Activated CD4-positive, alpha-beta memory T cell treated with anti-CD3 and anti-CD28 coated beads, Interleukin-2, amount 10 ng/mL, durations not matched to agents 7 days and 5 days (primary cell): ENCODE results near the gene ZNF691. TPM values are rescaled to one million over a fixed set of nuclear protein-coding genes. Genes with fewer than 3 reads are reported as not detected.

ENCODE experiments used
- total RNA-seq, 2 experiments: library from RNA; stranded (reverse); gene quantifications; one replicate each; pipeline ENCODE4 v1.2.3, GENCODE V29; 2021

ZNF691 gene
- total RNA-seq, 2 experiments from 2014 or later, result 10.4 to 12.6 TPM

Other genes starting within 250 kb of the ZNF691 start
- gene PPIH, start 188.2 kb upstream of the ZNF691 start, total RNA-seq, result 10 to 100 TPM; 71.3 to 71.4 TPM
- gene YBX1, start 164.2 kb upstream of the ZNF691 start, total RNA-seq, result 100 to 1,000 TPM; 575 to 580 TPM
- gene CLDN19, start 106.4 kb upstream of the ZNF691 start, total RNA-seq, result not detected
- gene P3H1, start 79.6 kb upstream of the ZNF691 start, total RNA-seq, result 10 to 100 TPM; 40.1 to 43.3 TPM
- 1 to 10 TPM; 7.1 to 7.2 TPM for gene C1orf50, start 79.4 kb upstream of the ZNF691 start, total RNA-seq
- not detected for gene TMEM269, start 61.6 kb upstream of the ZNF691 start, total RNA-seq
- 1 to 10 TPM; 5.0 to 5.9 TPM for gene ERMAP, start 29.5 kb upstream of the ZNF691 start, total RNA-seq
- 10 to 100 TPM; 17.4 to 19.2 TPM for gene SVBP, start 29.2 kb upstream of the ZNF691 start, total RNA-seq
- gene SLC2A1, start 112.3 kb downstream of the ZNF691 start, total RNA-seq, result 100 to 1,000 TPM; 153 TPM